Stimulated activated CD8-positive, alpha-beta memory T cell treated with anti-CD3 and anti-CD28 coated beads, Interleukin-4, amount 100 ng/mL, for 48 hours (primary cell): ENCODE results near the gene FBXO11.
A peak's percentile ranks its signal among the peaks of the same experiment; 100 is the strongest.

ENCODE experiments used
- DNase-seq: peaks from one replicate; pipeline ENCODE4 v3.0.0-alpha.2; 2020

FBXO11 gene

DNA sequence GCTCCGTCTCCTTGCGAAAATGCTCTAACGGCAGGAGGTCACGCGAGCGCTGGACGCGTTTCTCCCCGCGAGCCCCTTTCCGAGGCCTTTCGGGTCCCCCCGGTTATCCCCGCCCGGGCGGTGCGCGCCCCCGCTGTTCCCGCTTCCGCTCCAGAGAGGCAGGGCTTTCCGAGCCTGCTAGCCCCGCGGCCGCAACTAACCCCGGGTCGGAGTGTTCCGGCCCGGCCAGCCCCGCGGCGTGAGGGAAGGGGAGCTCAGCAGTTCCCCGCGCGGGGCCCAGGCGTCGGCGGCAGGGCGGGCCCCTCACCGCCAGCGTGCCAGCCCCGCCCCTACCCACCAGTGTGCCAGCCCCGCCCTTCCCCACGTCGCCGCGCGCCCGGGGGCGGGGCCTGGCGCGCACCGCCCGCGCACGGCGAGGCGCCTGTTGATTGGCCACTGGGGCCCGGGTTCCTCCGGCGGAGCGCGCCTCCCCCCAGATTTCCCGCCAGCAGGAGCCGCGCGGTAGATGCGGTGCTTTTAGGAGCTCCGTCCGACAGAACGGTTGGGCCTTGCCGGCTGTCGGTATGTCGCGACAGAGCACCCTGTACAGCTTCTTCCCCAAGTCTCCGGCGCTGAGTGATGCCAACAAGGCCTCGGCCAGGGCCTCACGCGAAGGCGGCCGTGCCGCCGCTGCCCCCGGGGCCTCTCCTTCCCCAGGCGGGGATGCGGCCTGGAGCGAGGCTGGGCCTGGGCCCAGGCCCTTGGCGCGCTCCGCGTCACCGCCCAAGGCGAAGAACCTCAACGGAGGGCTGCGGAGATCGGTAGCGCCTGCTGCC, 123.4 kb downstream of the FBXO11 start, which contains the start of gene MSH6:
TSS of gene MSH6 (plus strand) at position 475 of the 815 bp plus-strand sequence. CDS start at position 564, 89 bp downstream.
- DNase-seq, result peak; percentile 87

DNA sequence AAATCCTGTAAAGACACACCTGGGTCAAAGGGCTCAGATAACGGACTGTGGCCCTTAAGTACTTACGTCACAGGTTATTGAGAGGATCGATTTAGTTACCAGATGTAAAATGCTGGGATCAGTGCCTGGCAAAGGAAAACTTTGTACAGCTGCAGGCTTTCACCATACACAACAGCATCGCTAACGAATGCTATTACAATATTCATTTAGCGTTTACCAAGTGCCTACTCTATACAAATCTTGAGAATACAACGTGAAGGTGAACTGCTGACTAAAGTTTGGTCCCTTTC, 124.0 kb downstream of the FBXO11 start:
- no peak for DNase-seq

DNA sequence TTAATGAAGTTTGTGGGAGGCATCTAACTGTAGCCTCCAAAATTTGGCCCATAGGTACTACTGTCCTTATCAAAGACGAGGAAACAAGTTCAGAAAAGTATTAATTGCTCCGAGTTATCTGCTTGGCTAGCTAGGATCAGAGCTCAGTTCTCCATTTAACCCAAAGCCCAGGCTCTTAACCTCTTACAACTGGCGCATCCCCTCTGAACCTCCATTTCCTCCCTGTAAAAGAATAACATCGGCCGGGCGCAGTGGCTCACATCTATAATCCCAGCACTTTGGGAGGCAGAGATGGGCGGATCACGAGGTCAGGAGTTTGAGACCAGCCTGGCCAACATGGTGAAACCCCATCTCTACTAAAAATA, 126.9 kb downstream of the FBXO11 start:
- DNase-seq, result no peak

DNA sequence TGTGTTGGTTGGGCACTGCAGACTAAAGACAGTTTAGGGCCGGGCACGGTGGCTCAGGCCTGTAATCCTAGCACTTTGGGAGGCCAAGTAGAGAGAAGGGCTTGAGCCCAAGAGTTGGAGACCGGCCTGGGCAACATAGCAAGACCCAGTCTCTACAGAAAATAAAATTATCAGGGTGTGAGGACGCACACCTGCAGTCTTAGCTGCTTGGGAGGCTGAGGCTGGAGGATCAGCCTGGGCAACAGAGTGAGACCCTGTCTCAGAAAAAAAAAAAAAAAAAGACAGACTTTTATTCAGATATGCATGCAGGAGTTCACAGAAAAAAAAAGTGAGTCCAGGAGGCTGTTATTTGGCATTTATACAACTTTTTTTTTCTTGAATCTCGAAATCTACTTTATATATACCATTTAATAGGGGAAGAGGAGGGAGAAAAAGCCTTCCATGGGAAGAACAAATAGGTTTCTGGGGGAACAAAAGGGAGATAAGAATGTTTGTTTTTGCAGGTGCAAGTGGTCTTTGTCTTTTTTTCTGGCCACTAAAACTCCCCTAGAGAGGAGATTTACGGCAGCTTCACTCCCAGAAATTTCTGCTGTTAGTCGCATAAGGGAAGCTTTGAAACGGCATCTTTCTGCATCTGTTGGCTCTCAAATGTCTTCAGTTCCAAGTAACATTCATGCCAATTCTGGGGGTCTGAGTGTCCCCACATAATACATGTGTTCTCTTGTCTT, 127.4 kb downstream of the FBXO11 start:
- DNase-seq, result no peak

DNA sequence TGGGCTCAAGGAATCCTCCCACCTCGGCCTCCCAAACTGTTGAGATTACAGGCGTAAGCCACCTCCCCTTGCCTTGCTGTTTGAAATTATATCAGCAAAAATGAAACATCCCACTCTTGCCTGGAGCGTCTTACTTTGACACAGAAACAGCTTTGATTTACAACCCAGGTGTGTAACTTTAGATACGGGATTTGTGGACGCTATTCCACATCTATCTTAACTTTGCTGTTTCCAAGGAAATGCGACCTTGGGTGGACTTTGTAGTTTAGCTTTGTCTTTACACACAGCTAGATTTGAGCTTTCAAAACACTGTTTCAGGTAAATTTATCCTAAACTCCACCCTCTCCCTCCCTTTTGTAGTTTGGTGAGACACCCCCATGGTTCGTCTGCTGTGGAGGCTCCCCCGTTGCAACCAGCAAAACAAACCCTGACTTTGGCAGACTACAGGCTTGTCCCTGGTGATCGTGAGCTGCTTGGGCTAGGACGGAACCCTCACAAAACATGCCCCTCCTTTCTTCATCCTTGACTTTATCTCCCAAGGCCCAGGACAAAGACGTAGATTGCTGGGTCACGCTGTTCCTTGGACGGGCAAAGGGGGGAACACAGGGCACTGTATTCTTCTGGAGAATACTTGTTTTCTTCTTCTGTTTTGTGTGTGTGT, 128.9 kb downstream of the FBXO11 start:
- no peak for DNase-seq

- DNase-seq, result no peak
These were observed 131.7 kb downstream of the FBXO11 start for GRCh38 chr2:47774567-47774966.

GRCh38 chr2:47772343-47772742, 134.0 kb downstream of the FBXO11 start:
- no peak for DNase-seq

DNA sequence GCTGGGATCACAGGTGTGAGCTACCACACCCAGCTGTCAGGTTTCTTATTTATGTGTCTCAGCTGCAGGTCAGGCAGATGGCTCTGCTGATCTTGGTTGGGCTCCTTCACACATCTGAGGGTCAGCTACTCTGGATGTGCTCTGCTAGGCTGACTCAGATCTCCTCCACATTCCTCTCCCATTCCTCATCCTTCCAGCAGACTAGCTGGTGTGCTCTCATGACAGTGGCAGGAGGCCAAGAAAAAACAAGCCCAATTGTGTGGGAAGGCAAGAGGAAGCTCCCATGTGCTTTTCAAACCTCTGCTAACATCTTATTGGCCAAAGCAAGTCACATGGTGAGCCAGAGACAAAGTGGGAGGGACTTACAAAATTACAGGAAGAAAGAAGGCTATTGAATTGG, 135.1 kb downstream of the FBXO11 start:
- no peak for DNase-seq

DNA sequence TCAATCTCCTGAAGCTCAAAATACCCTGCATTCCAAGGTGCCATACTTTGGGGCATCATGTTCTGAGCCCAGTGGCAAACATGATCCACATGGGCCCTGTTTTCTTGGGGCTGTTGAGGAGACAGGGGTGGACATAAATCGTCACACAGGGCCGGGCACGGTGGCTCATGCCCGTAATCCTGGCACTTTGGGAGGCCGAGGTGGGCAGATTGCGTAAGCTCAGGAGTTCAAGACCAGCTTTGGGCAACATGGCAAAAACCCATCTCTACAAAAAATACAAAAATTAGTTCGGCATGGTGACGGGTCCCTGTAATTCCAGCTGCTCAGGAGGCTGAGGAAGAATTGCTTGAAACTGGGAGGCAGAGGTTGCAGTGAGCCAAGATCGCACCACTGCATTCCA, 137.0 kb downstream of the FBXO11 start:
- DNase-seq, result no peak

DNA sequence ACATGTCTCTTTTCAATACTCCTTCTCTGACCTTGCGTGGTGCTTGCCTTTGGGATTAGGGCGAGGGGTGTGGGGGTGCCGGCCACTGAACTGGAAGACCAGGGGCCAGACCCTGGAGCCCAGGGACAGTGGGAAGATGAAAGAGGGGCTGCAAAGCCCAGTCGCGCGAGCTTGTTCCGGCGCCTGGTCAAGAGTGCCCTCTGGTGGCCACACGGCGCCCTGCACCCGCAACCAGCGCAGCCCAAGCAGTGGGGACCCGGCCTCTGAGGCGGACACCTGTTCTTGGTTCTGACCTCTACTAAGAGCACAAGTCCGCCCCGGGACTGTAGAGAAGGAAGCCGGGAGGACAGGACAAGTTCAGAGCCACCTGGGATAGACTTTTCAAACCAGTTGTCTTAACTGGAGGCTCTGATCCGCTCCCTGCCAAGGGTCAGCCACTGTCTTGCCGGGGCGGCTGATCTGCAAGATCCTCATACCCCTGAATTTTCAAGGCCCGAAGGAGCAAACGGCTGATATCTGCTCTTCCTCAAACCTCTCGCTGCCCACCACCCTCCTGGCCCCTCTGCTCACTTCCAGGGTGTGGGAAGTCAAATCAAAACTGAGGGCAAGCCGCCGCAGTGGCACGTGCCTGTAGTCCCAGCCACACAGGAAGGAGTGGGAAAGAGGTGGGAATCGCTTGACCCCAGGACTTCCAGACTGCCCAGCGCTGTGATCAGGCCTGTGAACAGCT, 138.3 kb downstream of the FBXO11 start:
- peak; percentile 87 for DNase-seq

DNA sequence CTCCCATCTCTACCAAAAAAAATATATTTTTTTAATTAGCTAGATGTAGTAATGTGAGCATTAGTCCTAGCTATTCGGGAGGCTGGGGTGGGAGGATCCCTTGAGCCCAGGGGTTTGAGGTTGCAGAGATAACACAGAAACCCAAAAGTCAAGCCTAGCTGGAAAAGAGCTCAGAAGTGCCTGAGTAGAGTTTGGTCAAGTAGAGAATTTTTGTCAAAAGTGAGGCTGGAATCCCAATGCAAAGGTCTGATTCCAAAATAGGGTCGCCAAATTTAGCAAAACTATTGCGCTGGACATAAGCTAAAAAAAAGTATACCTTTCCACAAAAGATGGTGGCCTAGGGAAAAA, 138.8 kb downstream of the FBXO11 start:
- DNase-seq, result no peak

- no peak for DNase-seq
These were observed 154.4 kb downstream of the FBXO11 start for GRCh38 chr2:47751856-47752414.

DNA sequence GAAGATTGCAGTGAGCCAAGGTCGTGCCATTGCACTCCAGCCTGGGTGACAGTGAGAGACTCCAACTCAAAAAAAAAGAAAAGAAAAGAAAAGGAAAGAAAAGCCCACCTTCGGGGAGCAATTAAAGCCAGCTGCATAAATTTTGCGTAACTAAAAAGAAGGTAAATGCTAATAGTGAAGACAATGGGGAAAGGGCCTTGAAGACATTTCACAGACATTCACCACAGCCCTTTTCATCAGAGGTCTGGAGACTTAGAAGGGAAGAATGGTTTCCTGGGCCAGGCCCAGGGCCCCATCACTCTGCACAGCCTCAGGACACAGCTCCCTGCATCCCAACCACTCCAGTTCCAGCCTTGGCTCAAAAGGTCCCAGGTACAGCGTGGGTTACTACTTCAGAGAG, 158.4 kb downstream of the FBXO11 start:
- no peak for DNase-seq

DNA sequence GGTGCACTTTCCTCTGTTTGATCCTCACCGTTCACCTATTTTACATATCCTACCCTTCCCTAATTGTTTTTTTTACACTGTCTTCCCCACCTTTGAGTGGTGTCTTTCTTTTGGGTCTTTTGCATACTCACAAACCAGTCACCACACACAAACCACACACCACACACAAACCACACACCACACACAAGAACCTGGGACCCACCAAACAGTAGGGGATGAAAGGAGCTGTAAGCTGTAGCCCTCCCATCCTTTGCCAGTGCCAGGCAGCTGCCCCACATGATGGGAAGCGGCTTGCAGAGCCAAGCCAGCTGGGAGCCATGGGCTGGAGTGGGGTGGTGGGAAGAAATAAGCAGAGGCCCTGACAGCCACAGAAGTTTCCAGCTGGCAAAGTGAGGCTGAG, 162.2 kb downstream of the FBXO11 start:
- no peak for DNase-seq

DNA sequence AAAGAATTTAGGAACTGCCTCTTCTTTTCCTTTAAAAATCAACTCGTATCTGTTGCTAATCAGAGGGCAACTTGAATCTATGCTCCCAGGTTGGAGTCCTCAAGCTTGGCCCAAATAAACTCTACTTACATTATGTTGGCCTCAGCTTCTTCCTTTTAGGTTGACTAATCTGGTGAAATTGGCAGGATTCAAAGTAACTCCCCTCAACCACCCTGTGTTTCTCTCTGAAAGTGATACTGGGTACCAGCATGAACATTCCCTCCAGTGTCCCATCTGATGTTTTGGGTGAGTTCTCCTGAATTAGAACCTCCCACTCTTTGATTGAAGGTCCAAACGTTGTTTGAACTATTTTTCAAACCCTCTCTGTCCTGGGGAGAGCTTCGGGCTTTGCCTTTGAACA, 164.7 kb downstream of the FBXO11 start:
- no peak for DNase-seq

DNA sequence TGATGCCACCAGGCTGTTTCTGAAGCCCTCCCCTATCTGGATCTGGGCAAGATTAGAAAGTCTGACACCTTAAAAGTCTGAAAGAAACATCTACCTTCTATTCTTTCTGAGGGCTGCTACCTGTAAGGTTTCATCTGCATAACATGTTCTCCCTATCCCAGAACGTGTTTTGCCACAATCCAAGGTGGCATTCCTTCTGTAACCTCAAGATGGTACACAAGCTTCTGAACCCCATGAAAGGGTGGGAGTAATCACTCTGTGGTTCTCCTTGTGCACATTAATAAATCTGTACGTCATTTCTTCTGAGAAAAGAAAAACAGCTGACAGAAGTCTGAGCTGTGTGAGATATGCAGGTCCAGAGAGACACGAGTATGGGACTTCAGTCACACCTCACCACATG, 165.2 kb downstream of the FBXO11 start:
- no peak for DNase-seq
